ENCODE results near the gene AP2B1. TPM values are rescaled to one million over a fixed set of nuclear protein-coding genes. Genes with fewer than 3 reads are reported as not detected.
A peak's percentile ranks its signal among the peaks of the same experiment; 100 is the strongest.

Gene AP2B1
- 182 to 197 TPM (median 187 TPM) in 3 replicates for total RNA-seq
- long read RNA-seq, full-length matches to known transcripts, result 82 of 118 reads
- long read RNA-seq, partial matches to known transcripts, result 8 of 118 reads
- long read RNA-seq, other reads (novel, unspliced or antisense), result 28 of 118 reads

GRCh38 chr17:35587074-35587961, at the start of gene AP2B1:
AP2B1 (plus strand) TSS chr17:35587322; CDS start chr17:35594031, 6,709 bp downstream.
- Mint-ChIP-seq H3K36me3 (ENCODE audit: low read depth) (peaks cover 4% of the 10 kb centered on the region), H3K4me1 (ENCODE audit: low read depth) (peaks cover 41% of the 10 kb centered on the region), H3K27me3 (ENCODE audit: low read depth) (no peaks in the 10 kb centered on the region), H3K9me3 (ENCODE audit: low read depth) (no peaks in the 10 kb centered on the region), H3K27ac (ENCODE audit: unreplicated experiment) (peak within 1 kb of the TSS; percentile 100), H3K4me3 (ENCODE audit: unreplicated experiment) (peak within 1 kb of the TSS; percentile 100)
- peak; percentile 16 for TF ChIP-seq CTCF (IDR thresholded peaks at IDR 0.05)
- no peak for DNase-seq (ENCODE audit: low spot score)

- H3K9me3 Mint-ChIP-seq (ENCODE audit: low read depth), result no peaks in the 10 kb centered on the region
- no peaks in the 10 kb centered on the region for H3K36me3 Mint-ChIP-seq (ENCODE audit: low read depth)
- no peak within 1 kb of the TSS for H3K4me3 Mint-ChIP-seq (ENCODE audit: unreplicated experiment)
- peaks cover 4% of the 10 kb centered on the region for H3K27me3 Mint-ChIP-seq (ENCODE audit: low read depth)
- H3K27ac Mint-ChIP-seq (ENCODE audit: unreplicated experiment), result no peak within 1 kb of the TSS
- DNase-seq (ENCODE audit: low spot score), result no peak
- H3K4me1 Mint-ChIP-seq (ENCODE audit: low read depth), result peaks cover 12% of the 10 kb centered on the region
- TF ChIP-seq CTCF (IDR thresholded peaks at IDR 0.05), result no peak
Measured at GRCh38 chr17:35537601-35538141, 49.5 kb upstream of the AP2B1 start, which contains the start of gene SLFN12L. SLFN12L (minus strand) TSS chr17:35537678; CDS start chr17:35522364, 15,314 bp downstream.

- peaks cover 12% of the 10 kb centered on the region for H3K4me1 Mint-ChIP-seq (ENCODE audit: low read depth)
- no peak overlapping the region for H3K4me3 Mint-ChIP-seq (ENCODE audit: unreplicated experiment)
- H3K36me3 Mint-ChIP-seq (ENCODE audit: low read depth), result no peaks in the 10 kb centered on the region
- no peaks in the 10 kb centered on the region for H3K9me3 Mint-ChIP-seq (ENCODE audit: low read depth)
- peaks cover 5% of the 10 kb centered on the region for H3K27me3 Mint-ChIP-seq (ENCODE audit: low read depth)
- TF ChIP-seq CTCF (IDR thresholded peaks at IDR 0.05), result peak; percentile 54
- H3K27ac Mint-ChIP-seq (ENCODE audit: unreplicated experiment), result no peak overlapping the region
- no peak for DNase-seq (ENCODE audit: low spot score)
Measured at GRCh38 chr17:35539659-35540026, 47.5 kb upstream of the AP2B1 start.

GRCh38 chr17:35540589-35541404, 46.3 kb upstream of the AP2B1 start:
- Mint-ChIP-seq H3K4me3 (ENCODE audit: unreplicated experiment) (no peak overlapping the region), H3K27me3 (ENCODE audit: low read depth) (peaks cover 13% of the 10 kb centered on the region), H3K4me1 (ENCODE audit: low read depth) (peaks cover 12% of the 10 kb centered on the region), H3K9me3 (ENCODE audit: low read depth) (no peaks in the 10 kb centered on the region), H3K36me3 (ENCODE audit: low read depth) (no peaks in the 10 kb centered on the region), H3K27ac (ENCODE audit: unreplicated experiment) (peak overlapping the region; percentile 46)
- TF ChIP-seq CTCF (IDR thresholded peaks at IDR 0.05), result no peak
- no peak for DNase-seq (ENCODE audit: low spot score)

GRCh38 chr17:35541434-35541833, 45.7 kb upstream of the AP2B1 start:
- TF ChIP-seq CTCF (IDR thresholded peaks at IDR 0.05), result no peak
- Mint-ChIP-seq H3K27me3 (ENCODE audit: low read depth) (peaks cover 17% of the 10 kb centered on the region), H3K9me3 (ENCODE audit: low read depth) (no peaks in the 10 kb centered on the region), H3K36me3 (ENCODE audit: low read depth) (no peaks in the 10 kb centered on the region), H3K4me1 (ENCODE audit: low read depth) (peaks cover 12% of the 10 kb centered on the region), H3K4me3 (ENCODE audit: unreplicated experiment) (no peak overlapping the region), H3K27ac (ENCODE audit: unreplicated experiment) (no peak overlapping the region)
- DNase-seq (ENCODE audit: low spot score), result no peak
